Activated CD8-positive, alpha-beta memory T cell treated with anti-CD3 and anti-CD28 coated beads, Interleukin-2, amount 50 U/mL, for 4 hours (primary cell): ENCODE measurements around the gene GALNT10.
"Not testable (repeated sequence)": the region's sequence is repeated elsewhere in the genome, so short reads cannot be mapped to it uniquely, and the experiment has no call there.

Experiments
- DNase-seq: peaks from one replicate; pipeline ENCODE4 v3.0.0-alpha.2; 2020

The GALNT10 gene

DNA sequence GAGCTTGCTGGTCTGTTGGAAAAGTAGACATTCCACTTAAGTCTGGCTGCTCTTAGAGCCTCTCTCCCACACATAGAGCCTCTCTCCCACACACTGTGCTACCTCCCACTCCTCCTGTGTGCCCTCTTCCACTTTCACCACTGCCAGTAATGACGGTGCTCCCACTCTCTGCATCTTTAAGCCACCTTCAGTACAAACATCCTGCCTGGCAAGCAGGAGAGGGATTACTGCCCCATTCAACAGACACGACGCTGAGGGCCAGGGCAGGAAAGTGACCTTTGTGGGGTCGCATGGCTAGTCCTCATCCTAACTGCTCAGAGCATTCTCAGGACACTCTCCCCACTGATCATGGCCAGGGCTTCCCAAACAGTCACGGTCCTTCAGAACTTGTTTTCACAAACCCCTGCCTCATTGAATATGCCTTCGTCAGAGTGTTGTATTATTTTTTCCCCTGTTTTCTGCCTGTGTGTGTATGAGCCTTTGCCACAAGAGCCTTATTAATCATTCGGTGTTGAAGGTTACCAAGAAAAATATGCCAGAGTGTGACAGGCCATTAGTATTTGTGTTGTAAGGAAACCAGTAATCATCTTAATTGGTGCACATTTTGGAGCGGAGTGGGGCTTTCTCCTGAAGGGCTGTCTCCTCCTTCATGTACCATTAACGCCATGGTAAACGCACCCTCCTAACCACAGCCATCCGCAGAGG is 168.1 kb downstream of the GALNT10 start:
- no peak for DNase-seq

DNA sequence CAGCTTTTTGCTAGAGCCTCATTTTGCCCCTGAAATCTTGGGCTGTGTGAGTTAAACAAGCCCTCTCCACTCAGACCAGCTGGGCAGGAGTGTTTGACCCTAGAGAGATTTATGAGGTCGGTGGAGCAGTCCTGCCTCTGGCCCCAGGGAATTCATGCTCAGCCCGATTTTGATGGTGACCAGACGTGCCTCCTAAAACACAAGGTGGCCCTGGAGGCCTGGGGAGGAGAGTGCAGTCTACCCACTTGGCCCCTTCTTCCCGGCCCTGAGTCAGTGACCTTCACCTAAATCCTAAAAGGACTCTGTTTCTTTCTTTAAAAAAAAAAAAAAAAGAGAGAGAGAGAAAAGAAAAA is 168.7 kb downstream of the GALNT10 start:
- no peak for DNase-seq

DNA sequence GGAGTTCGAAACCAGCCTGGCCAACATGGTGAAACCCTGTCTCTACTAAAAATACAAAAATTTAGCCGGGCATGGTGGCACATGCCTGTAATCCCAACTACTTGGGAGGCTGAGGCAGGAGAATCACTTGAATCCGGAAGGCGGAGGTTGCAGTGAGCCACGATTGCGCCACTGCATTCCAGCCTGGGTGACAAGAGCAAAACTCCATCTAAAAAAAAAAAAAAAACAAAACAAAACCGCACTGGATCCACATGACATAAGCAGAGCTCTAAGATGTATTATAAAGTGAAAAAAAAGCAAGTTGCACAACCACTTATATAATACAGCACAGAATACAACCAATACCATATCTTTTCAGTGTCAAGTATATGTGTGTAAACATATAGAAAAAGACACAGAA is 169.7 kb downstream of the GALNT10 start:
- not testable (repeated sequence) for DNase-seq

DNA sequence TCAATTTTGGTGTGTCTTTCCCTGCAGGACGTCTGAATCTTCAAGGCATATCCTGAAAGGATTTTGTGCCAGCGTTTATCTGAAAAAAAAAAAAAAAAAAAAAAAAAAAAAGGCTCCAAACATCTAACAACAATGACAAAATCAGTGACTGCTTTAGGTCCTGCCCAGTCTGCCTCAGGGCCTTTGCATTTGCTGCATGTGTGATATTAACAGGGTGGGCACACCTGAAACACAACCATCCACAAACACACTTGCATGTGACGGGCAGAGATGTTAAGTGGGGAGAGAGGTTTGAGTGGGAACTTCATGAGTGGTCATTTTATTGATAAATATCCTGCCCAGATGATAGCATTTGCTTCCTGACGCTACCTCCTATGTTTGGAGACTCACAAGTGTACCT is 172.9 kb downstream of the GALNT10 start:
- DNase-seq = no peak

DNA sequence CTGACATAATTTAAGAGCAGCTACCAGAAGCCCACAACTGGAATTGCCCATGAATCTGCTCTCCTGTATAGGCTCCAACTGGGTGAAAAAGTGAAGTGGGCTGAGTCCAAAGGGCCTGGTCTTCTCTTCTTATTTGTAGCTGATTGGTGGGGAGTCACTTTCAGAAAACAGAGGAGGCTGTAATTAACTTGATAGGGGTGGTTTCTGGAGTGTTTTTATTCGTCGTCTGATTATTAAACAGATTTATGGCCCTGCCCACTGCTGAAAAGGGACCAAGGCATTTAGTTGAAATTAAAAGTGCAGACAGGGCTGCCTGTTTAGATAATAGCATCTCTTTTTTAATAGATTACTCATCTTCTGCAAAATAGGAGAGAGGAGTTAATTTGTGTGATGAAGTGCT is 174.2 kb downstream of the GALNT10 start:
- DNase-seq = no peak

DNA sequence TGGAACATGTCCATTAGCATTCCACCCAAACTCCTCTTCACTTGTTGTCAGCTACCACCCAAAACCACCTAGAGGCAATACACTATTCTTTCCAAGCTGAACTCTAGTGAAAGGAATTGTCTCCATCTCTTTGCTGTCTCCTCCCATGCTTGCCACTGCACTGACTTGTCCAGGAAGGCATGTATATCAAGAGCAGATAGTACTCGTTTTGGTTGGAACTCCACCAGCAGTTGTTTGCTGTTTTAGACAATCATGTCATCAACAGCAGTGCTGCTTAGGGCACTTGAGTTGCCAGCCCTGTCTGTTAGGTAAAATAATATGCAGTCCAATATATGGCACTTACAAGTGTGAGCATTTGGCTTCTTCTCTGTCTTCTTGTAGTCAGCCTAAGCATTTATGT is 175.3 kb downstream of the GALNT10 start:
- no peak for DNase-seq

DNA sequence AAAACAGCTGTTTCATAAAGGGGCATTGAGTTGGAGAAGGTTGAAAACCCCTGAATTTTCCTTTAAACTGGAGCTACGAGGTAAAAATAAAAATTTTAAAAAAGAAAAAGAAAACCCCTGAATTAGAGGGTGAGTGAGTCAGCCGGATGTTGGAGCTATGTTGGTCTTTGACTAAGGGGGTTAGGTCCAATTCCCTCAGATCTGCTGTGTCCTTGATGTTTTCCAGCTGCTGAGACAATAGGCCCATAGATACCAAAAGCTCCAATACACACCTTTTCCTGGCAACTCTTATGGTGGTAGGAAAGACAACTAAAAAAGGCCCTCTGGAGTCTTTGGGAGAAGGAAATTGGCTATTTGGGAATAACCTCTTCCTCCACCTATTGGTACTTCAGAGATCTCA is 175.8 kb downstream of the GALNT10 start:
- no peak for DNase-seq

DNA sequence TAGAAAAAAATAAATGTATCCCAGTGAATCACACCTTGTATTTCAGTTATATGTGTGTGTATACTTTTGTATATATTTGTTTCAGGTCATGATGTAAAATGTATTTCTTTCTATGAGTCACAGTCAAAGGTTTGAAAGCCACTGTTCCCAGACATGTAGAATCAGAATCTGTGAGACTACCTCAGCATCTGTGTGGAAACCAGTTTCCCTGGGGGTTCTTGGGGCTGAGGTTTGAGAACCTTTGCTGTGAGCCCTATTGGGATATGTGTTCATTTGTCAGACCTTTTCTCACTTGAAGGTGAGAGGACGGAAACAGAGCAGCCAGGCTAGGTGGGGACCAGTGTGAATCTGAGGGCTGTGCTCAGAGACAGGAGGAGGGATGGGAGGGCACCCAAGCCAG is 176.6 kb downstream of the GALNT10 start:
- DNase-seq = no peak

DNA sequence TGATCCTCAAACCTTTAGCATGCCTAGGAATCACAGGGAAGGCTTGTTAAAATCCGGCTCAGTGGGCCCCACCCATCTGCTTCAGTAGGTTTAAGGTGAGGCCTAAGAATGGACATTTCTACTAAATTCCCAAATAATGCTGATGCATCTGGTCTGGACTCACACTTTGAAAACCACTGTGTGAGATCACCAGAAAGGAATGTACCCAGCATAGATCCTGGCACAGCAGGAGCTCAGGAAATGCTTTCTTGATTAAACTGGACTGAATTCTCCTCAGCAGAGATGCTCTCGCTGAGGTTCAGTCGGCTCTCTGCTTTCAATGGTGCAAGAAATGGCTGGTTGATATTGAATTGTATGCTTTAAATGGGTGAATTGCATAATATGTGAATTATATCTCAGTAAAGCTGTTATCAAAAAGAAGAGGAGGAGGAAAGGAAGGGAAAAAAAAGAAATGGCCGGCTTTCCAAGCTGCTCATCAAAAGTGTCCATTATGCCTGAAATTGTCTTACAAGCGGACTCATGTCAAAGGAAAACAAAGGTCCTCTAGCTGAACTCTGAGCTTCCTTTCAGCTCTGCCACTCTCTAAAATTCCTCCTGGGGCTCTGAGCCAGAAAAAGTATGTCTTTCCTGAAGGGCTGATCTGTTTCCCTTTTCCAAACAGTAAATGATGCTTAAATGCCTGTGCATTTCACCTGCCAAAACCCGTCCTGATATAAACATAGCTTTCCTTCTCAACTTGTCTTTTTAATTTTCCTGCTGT is 177.7 kb downstream of the GALNT10 start:
- DNase-seq = no peak

DNA sequence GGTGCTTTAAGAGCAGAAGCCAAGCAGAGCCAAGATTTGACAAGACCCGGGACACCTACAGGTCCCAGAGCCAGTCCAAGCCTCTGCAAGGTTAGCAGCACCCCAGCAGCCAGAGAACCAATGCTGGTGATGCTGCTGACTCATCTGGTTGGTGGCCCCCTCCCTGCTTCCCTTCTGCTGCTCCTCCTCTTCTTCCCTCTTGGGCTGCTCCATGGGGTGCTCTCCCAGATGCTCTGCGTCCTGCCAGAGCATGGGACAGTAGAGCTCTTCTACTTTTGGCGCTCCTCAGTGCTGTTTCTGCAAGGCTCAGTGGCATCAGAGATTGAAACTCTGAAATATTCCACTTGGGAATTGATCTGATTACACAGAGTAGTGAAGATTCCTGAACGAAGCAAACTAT is 179.1 kb downstream of the GALNT10 start:
- no peak for DNase-seq

DNA sequence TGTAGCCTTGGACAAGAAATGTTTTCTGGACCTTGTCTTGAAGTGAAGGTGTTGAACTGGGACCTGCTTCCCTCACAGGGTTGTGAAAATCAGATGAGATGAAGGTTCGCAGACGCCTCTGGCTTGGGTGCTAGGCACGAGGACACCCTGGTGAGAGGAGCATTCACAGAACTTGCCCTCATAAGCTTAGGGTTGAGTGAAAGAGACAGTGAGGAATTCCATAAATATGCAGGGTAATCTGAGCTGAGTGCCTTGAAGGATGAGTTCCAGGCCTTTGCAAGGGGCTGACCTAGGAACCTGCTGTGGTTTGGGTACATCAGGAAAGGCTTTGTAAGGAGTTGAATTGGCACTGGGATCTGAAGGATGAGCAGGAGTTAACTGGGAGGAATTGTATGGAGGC is 179.6 kb downstream of the GALNT10 start:
- DNase-seq = no peak

DNA sequence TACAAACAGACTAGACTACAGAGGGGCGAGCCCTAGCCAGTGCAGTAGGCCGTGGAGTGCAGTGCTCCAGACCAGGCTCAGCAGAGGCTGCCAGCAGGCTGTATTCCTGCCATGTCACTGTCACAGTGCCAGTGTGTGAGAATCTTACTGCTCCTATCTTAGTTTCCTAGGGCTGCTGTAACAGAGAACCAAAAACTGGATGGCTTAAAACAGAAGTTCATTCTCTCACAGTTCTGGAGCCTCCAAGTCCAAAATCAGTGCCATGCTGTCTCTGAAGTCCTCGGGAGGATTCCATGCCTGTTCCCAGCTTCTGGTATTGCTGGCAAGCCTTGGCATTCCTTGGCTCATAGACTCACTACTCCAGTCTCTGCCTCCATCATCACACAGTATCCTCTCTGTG is 180.3 kb downstream of the GALNT10 start:
- DNase-seq = no peak

DNA sequence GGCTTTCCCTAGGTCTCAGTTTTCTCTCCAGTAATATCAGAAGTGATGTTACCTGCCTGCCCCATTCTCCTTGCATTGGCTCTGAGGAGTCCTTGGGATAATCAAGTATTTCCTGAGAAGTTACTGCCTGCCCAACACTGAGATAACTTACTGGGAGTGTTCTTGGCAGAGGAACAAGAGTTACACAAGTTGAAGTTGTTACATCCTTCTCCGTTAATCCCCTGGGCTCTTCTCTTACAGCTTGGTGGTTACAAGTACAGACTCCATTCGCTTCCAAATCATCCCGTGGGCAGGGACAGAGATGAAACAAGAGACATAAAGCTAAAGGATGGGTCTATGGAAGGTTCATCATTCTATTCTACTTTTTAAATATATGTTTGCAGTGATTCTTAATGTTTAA is 181.2 kb downstream of the GALNT10 start:
- DNase-seq = no peak

DNA sequence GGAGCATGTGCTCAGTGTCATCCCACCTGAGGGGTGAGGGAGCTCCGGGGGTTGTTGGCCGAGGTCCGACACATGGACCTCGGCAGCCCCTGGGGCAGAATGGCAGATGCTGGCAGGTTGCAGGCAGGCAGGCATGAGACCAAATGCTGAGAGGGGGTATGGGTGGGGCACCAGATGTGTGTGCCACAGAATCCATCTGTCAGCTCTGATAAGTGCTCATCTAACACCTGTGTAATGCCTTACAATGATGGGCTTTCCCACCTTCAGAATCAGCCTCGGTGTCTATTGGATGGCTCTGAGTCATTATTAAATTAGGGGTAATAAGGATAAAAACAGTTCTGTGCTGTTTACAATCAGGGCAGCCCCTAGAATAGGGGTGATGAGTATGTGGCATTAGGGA is 182.1 kb downstream of the GALNT10 start:
- DNase-seq = no peak

DNA sequence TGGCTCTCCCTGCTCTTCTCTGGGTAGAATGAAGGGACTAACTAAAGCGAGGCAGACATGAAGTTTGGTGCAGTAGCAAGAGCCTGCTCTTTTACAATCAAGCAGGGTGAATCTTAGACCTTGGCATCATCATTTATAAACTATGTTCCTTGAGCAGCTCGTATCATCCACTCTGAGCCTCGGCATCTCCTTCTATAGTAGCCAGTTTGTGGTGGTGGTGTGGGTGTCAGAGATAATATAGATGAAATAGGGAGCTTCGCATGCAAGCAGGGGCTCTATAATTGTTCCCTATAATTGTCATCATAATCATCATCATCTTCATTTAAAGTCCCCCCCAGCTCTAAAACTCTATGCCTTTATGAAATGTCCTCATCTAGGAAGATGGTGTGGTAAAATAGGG is 182.8 kb downstream of the GALNT10 start:
- DNase-seq = no peak

DNA sequence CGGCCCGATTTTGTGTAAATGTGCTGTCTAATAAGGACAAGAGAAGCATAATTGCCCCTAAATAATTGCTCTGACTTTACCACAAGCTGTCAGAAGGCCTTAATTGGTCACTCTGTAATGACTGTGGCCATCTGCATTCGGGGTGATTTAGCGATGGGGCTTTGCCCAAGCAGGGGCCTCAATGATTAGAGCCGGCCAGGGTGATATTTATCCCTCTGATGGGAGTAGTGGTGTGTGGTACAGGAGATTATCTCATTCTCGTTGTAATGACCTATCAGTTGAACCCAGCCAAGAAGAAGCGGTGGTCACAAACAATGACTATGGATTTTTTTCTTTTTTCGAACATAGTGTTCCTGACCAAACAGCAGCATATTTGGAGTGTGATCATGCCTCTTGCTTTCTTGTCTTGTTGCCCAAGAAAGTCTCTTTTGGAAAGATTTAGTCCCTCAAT is 183.2 kb downstream of the GALNT10 start:
- no peak for DNase-seq

DNA sequence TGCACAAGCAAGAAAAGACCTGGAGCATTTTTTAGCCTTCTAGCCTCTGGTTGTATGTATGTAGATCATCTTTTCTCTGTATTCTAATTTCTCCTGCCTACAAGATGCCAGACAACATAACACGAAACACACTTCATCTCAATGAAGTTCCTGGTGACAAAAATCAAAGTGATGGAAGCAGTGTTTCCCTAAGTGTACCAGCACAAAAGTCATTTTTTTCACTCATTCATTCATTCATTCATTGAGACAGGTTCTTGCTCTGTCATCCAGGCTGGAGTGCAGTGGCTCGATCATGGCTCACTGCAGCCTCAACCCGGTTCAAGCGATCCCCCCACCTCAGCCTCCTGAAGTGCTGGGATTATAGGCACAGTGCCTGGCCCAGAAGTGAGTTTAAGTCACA is 183.7 kb downstream of the GALNT10 start:
- DNase-seq = no peak

DNA sequence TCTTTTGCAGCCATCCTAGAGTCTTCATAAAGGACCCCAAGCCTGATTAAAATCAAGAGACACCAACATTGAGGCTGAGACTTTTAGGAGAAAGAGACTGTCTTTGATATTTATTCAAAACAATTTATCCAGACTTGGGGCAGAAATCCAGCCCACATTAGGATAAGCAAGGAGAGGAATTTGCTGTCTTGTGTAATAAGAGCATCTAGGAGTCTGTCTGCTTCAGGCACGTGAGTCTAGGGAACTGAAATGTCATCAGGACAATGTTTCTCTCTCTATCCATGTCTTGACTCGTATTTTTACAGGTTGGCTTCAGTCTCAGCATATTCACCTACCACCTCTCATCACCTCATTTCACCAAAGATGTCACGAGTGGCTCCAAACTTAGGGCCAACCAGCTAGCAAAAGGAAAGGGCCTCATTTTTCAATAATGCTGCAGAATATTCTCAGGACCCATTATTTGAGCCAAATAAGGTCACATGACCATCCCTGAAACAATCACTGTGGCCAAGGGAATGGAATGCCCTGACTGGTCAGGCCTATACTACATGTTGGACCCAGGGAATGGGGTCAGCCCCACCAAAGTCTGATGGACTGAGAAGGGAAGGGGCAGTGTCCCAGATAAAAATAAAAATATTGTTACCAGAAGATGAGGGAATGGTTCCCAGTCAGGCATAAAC is 184.9 kb downstream of the GALNT10 start:
- DNase-seq = no peak

DNA sequence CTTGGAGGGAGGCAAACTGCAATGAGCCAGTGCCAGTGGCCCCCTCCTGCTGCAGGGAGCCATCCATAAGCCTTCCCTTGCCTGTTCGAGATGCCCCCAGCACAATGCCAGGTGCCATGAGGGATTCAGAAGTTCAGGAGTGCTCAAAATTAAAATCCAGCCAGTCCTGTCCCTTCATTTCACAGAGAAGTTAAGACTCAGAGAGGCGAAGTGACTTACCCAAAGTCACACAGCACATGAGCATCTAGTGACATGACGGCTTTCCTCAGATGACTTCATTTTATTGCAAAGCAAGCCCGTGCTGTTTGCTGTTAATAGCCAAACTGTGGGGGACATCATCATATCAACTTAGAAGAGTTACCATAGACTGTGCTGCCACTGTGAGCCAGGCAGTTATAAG is 185.9 kb downstream of the GALNT10 start:
- no peak for DNase-seq

DNA sequence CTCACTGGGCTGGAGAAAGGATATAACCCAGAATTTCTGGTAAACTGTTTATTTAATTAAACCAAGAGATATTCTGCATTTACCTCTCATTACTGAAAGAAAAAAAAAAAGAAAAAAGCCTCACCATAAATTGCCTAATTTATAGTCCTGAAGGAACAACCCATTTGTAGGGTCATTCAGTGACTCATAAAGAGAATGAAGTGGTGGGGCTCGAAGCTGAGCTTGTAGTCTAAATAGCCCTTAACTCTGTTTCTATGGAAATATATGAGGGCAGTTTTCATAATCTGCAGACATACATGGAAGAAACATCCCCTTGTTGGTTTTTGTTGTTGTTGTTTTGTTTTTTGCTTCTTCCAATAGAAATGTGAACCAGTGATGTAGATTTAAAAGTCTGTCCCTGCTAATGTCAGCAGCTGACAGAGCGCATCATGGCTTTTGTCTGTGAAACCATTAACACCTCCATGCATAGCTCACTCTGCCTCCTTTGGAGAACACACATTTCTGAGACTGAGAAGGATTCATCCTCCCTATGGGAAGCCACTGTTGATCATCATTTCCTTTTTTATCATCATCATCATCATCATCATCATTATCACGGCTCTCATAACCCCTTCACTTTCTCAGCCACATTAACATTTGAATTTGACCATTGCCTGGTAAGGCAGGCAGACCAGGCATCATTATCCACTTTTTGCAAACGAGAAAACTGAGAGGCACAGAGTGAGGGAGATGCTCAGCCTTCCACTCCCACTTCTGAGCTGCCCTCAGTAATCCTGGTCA is 187.4 kb downstream of the GALNT10 start:
- DNase-seq = no peak

DNA sequence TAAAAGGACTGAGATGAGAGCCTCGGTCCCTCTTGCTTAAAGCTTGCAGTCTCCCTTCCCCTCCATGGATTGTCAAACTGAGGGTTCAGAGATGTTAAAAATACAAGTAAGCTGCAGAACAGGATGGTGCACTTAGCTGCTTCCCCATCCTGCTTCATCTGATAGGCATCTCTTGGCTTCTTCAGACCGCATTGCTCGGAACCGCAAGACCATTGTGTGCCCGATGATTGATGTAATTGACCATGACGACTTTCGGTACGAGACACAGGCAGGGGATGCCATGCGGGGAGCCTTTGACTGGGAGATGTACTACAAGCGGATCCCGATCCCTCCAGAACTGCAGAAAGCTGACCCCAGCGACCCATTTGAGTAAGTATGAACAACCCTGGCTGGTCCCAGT is 189.7 kb downstream of the GALNT10 start:
- DNase-seq = no peak

DNA sequence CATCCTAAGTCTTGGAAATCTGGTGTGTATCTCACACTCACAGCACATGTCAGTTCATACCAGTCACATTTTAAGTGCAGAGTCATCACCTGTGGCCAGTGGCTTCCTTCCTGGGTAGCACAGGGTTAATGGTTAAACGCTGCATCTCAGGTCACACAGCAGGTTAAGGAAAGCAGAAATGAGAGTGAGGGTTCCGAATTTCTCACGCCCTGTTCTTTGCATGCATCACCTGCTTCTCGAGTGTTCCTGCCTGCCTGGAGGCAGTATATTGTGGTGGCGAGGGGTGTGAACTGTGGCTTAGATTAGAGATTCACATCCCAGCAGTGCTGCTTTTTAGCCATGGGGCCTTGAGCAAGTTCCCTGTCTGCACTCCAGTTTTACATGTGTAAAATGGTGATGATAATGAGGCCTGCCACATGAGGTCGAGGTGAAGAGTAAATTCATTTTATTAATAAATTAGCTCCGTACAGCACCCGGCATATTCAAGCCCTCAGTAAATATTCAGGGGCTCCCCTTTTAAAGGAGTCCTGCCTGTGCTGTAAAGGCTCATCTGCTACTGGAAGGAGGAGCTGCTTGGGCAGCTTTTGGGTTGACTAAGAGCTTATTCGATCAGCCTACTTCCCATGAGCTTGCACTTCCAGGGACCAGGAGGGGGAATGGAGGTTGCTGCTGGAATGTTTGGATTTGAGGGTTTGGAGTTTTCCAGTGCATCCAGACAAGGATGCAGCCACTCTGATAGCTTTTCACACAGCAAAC is 194.1 kb downstream of the GALNT10 start:
- DNase-seq = no peak

DNA sequence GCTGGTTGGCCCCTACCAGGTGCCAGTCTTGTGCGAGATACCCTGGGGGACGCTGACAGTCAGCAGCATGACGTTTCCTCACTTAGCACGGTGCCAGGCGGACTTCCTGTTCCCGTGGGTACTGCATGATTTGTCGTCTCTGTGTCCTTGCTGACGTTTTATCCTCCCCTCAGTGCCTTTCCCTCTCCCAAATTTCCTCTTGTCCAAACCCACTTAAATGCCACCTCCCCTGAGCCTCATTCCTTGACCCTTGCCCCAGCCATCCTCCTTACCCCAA is 194.6 kb downstream of the GALNT10 start:
- DNase-seq = no peak
